ENCODE data around the gene RASSF10.

Gene RASSF10

GRCh38 chr11:12966002-12966401, 43.1 kb upstream of the RASSF10 start:
- CTCF ChIA-PET = interaction anchor here (1.2 to 6.4 kb wide), 2 partner anchors 14 to 224 kb away, joined by 3 to 51 read pairs; no protein-coding TSS in a partner anchor
- no peak for TF ChIP-seq CTCF (IDR thresholded peaks at IDR 0.05; ENCODE audit: control extremely low read depth, extremely low read depth, low read depth, missing control alignments)
- POLR2A ChIA-PET = no interaction called here
- DNase-seq (ENCODE audit: extremely low spot score) = no peak

GRCh38 chr11:12968101-12968500, 41.0 kb upstream of the RASSF10 start:
- ChIA-PET POLR2A (no interaction called here), CTCF (interaction anchor here (1.2 to 6.4 kb wide), 2 partner anchors 12 to 216 kb away, joined by 3 to 51 read pairs; no protein-coding TSS in a partner anchor)
- DNase-seq (ENCODE audit: extremely low spot score) = no peak
- TF ChIP-seq CTCF (IDR thresholded peaks at IDR 0.05; ENCODE audit: control extremely low read depth, extremely low read depth, low read depth, missing control alignments) = no peak

GRCh38 chr11:12968826-12969225, 40.3 kb upstream of the RASSF10 start:
- POLR2A ChIA-PET = no interaction called here
- no peak for TF ChIP-seq CTCF (IDR thresholded peaks at IDR 0.05; ENCODE audit: control extremely low read depth, extremely low read depth, low read depth, missing control alignments)

DNA sequence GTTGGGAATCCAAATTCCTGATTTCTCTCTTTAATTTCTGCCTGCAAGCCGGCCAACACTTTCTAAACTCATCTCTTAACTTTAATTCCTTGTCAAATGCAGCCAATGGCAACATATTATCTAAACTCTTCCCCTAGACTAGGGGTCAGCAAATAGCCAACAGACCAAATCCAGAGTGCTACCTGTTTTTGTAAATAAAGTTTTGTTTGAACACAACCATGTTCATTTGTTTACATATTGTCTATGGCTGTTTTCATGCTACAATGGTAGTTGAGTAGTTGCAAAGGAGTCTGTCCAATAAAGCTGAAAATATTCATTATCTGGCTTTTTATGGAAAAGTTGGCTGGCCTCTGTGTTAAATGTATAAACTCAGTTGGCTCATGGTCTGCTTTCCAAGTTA, 37.2 kb upstream of the RASSF10 start:
- ChIA-PET CTCF (interaction anchor here (3.8 kb wide), 1 partner anchor 8 kb away, joined by 19 read pairs; no protein-coding TSS in a partner anchor), POLR2A (no interaction called here)
- no peak for TF ChIP-seq CTCF (IDR thresholded peaks at IDR 0.05; ENCODE audit: control extremely low read depth, extremely low read depth, low read depth, missing control alignments)
- no peak for DNase-seq (ENCODE audit: extremely low spot score)

More at GRCh38 chr11:12968826-12969225, 40.3 kb upstream of the RASSF10 start:
- no peak for DNase-seq (ENCODE audit: extremely low spot score)
- CTCF ChIA-PET = no interaction called here

DNA sequence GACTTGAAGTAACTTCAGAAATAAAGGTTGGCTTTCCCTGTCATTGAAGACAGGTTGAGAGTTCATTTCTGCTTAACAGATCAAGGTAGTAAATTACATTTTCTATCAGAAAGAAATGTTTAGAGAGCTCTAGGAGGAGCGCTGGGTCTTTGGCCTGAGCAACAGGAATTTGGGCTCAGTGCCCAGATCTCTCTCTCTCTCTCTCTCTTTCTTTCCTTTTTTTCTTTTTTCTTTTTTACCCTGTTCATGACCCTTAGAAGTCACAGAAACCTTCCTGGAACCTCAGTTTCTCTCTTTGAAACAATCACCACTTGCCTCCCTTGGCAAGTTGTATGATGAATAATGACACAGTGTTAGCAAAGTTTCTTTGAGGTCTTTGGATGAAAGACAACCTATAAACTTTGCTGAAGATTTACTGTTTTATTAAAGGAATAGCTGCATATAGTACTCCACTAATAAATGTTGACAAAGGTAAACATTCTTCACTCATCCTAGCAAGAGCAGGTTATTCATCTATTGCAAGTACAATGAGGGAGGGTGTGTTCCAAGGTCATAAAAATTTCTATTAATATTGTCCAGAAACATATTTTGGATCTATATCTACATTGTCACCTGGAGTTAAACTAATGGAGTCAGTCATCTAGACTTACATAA, 35.5 kb upstream of the RASSF10 start:
- POLR2A ChIA-PET = no interaction called here
- DNase-seq (ENCODE audit: extremely low spot score) = no peak
- no peak for TF ChIP-seq CTCF (IDR thresholded peaks at IDR 0.05; ENCODE audit: control extremely low read depth, extremely low read depth, low read depth, missing control alignments)
- CTCF ChIA-PET = interaction anchor here (3.8 kb wide), 1 partner anchor 10 kb away, joined by 19 read pairs; no protein-coding TSS in a partner anchor

DNA sequence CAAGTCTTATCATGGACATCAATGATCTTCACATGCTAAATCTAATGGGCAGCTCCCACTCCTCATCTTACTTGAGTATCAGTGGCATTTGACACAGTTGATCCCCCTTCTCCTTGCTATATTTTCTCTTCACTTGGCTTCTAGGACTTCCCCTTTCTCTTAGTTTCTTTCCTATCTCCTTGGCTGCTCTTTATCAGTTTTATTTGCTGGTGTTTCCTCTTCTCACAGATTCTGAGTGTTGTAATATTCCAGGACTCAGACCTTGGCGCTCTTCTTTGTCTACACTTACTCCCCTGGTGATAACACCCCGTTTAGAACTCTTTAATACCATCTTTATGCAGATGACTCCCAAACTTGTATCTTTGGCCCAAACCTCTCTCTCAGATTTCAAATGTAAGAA, 33.9 kb upstream of the RASSF10 start:
- no peak for TF ChIP-seq CTCF (IDR thresholded peaks at IDR 0.05; ENCODE audit: control extremely low read depth, extremely low read depth, low read depth, missing control alignments)
- CTCF ChIA-PET = interaction anchor here (3.8 kb wide), 1 partner anchor 11 kb away, joined by 19 read pairs; no protein-coding TSS in a partner anchor
- DNase-seq (ENCODE audit: extremely low spot score) = no peak
- POLR2A ChIA-PET = no interaction called here

All from GM10248 (cell line).